ENCODE results near the gene LBHD2. TPM values are rescaled to one million over a fixed set of nuclear protein-coding genes. Genes with fewer than 3 reads are reported as not detected.
"Not testable (repeated sequence)": the region's sequence is repeated elsewhere in the genome, so short reads cannot be mapped to it uniquely, and the experiment has no call there.

Gene LBHD2
- not detected in 2 replicates for total RNA-seq (2014; rRNA removed; shearing (Covaris generic))

DNA sequence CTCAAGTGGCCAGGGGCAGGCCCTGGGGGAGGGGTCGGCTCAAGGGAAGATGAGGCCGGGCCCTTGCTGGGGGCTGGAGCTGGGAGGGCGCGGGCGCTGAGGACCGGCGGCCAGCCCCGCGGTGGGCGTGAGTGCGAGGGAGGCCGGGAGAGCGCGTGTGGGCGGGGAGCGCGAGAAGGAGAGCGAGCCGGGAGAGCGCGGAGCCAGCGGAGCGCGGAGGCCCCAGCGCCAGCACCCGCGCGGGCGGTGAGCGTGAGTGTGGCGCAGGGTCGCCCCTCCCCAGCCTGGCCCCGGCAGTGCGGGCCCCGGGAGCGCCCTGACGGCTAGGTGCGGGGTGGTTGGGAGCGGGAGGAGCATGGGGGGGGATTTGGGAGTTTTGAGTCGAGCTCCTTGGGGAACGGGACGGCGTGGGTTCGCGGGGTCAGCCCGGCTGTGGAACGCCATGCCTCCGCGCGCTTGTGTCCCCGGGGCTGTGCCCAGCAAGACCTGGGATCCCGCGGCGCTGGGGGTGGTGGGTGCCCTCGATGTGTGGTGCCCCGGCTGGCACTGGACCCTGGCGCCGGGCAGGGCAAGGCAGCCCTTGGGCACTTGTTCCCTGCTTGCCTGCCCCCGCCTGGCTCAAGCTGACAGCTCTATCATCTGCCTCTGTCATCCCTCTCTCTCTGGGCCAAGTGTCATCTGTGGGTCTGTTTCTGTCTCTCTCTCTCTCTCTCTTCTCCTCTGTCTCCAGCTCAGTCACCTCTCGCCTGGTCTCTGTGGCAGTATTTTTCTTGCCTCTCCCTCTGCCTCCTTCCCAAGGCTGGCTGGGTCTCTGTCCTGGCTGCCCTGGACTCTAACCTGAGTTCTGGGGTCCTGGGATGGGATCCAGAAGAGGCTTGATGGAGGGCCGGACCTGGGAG is at the start of gene LBHD2:
Gene LBHD2, plus strand, starts transcription at position 190 of the 899 bp plus-strand sequence. CDS start 1,803 bp downstream, outside the sequence.
- no peak for DNase-seq (ENCODE audit: low read depth)

- DNase-seq (ENCODE audit: low read depth), result no peak
Measured at GRCh38 chr14:103041464-103041863, 42.5 kb upstream of the LBHD2 start.

DNA sequence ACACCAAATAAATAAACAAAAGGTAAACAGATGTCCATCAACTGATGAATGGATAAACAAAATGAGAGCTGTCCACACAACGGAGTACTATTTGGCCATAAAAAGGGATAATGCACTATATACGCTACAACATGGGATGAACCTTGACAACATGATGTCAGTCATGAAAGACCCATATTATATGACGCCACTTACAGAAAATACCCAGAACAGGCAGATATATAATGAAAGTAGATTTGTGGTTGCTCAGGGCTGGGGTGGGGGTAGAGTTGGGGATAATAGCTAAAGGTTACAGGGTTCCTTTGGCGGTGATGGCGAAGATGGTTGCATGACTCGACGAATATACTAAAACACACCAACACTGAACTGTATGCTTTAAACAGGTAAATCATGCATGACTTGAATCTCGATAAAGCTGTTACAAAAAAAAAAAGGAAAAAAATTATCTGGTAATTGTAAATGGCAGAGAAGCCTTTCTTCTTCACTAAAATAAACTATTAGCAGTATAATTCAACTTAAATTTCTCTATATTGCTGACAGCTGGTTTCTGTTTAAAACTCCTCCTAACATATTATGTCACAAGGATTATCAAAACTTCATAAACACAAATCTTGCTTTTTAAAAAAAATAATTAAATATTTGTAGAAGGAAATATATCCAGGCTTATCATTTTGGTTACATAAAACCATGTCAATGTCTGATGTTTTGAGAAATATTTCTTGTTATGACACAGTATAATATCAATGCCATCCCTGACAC is 40.6 kb upstream of the LBHD2 start:
- no peak for DNase-seq (ENCODE audit: low read depth)

DNA sequence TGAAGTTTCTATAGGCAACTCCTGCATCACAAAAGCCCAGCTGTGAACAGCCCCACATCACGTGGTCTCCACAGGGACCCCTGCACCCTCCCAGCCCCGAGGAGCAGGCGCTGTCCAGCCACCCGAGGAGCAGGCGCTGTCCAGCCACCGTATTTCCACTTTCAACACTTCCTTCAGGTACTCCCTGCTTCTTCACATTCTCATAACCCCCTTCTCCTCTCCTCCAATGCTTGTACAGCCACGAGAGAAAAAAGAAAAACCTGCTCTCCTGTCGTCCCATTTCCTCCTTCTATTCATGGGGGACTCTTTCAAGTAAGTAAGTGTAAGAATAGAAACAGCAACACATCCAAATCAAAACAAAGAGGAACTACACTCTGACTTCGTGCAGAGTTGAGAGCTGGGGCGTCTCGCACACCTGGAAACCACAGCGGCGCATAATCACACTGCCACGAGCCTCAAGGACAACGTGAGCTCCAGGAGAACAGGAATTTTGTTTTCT is 38.6 kb upstream of the LBHD2 start:
- no peak for DNase-seq (ENCODE audit: low read depth)

DNA sequence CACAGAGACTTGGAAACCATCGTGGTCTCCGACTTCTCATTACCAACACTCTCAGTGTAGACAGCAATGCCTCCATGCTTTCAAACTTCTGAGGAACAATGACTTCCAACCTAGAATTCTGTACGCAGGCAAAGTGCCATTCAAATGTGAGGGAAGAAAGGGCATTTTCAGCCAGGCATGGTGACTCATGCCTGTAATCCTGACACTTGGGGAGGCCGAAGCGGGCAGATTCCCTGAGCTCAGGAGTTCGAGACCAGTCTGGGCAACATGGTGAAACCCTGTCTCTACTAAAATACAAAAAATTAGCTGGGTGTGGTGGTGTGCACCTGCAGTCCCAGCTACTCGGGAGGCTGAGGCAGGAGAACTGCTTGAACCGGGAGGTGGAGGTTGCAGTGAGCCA is 36.6 kb upstream of the LBHD2 start:
- not testable (repeated sequence) for DNase-seq (ENCODE audit: low read depth)

DNA sequence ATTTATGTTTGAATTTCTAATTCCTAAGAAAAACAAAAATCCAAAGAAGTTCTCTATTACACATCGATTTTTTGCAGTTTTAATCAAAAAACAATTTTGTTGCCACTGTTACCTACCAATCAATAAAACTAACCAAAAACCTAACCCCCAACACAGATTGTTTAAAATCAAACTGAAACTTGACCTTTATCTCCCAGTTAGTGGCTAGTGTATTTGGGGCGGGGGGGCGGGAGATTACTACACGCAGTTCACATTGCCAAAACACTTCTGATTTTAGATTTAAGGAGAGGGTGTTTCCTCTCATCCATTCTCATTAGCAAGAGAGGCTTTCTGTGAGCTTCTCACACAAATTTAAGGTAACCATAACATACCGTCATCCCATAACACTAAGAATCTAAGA is 33.1 kb upstream of the LBHD2 start:
- no peak for DNase-seq (ENCODE audit: low read depth)

- no peak for DNase-seq (ENCODE audit: low read depth)
Measured at GRCh38 chr14:103052407-103052806, 31.6 kb upstream of the LBHD2 start.

DNA sequence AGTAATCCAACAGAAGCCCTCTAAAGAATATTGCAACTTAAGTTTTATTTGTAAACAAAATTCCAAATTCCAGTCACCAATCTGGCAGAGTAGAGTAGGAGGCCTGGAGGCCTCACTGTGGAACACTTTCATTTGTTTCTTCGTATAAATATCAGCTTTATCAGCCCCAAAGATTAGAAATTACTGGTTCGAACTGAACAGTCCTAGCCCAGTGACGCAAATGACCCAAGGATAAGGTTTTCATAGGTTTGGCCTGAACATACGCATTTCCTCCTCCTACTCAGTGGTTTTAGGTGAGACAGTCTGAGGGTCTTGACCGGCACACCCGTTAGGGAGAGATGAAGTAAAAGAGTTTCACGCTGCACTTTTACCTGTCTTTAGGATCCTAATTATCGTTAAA is 28.3 kb upstream of the LBHD2 start:
- no peak for DNase-seq (ENCODE audit: low read depth)

- peak; percentile 62 for DNase-seq (ENCODE audit: low read depth)
Measured at GRCh38 chr14:103056322-103057027, 27.5 kb upstream of the LBHD2 start.

- peak; percentile 11 for DNase-seq (ENCODE audit: low read depth)
Measured at GRCh38 chr14:103057028-103057371, 27.0 kb upstream of the LBHD2 start.

DNA sequence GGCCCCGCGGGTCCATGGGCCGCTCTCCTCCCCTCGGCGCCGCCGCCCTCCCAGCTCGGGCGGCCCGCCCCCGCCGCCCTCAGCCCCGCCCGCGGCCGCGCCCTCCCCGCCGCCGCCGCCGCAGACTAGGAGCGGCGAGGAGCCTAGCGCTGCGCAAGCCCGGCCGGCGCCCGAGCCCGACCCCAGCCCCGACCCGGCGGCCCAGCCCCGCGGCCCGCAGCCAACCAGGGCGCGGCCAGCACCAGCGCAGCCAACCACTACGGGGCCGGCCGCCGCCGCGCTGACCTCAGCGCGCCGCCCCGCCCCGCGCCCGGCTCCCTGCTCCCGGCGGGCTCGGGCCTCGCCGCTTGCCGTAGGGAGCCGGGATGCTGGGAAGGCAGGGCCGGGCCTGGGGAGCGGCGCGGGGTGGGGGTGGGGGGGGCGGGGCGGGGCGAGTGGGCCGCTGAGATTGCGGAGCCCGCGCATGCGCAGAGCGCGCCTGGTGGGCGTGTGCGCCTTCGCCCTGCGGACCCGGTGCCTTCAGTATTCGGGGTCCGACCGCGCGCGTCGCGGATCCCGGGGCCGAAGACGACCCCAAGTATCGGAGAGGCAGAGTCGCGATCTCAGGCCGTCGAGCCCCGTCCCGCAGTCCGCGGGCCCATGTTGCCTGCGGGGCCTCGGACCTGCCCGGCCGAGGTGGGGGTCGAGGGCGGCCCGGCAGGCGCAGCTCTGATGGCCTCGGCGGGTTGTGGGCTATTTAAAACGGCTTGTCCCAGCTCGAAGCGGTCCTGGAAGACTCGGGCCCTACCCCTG is 26.4 kb upstream of the LBHD2 start, which contains the start of gene CDC42BPB:
Gene CDC42BPB, minus strand, starts transcription at position 178 of the 792 bp plus-strand sequence. CDS start 376 bp downstream, outside the sequence.
- DNase-seq (ENCODE audit: low read depth), result peak; percentile 81

- DNase-seq (ENCODE audit: low read depth), result no peak
Measured at GRCh38 chr14:103058164-103059055, 25.6 kb upstream of the LBHD2 start.

DNA sequence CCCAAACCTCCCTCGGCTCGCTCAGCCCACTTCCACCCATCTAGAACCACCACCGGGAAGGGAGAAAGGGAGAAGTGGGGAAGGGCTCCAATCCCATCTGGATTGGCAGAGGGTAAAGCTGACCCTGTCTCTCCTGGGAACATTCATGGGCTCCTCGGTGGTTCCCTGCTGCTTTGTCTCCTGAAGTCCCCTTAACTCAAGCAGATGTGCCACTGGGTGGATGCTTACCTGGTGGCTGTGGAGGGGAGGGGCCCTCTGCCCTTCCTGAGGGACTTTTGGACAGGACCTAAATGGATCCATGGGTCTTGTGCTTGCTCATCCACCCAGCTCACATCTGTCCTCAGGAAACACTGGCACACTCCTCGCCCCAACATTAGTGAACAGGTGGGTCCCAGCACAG is 24.5 kb upstream of the LBHD2 start:
- no peak for DNase-seq (ENCODE audit: low read depth)

GRCh38 chr14:103061482-103061976 is 22.5 kb upstream of the LBHD2 start:
- DNase-seq (ENCODE audit: low read depth), result no peak

- DNase-seq (ENCODE audit: low read depth), result no peak
Measured at GRCh38 chr14:103064436-103064835, 19.6 kb upstream of the LBHD2 start.

GRCh38 chr14:103064978-103065377 is 19.0 kb upstream of the LBHD2 start:
- DNase-seq (ENCODE audit: low read depth), result no peak

DNA sequence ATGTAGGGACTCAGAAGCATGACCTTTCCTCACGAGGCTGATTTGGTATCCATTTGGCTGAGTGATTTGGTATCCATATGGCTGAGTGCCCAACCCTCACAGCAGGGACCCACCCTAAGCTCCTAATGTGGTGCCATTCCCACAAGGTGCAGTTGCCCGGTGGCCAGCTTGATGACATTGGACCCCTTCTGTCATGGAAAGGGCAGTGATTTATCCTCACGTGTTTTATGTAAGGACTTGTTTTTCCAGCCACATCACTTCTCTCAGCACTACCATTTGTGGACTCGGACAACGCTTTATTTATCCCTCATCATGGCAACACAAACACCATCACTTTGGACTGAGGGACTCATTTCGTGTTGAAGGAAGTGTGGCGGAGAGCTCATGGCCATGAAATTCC is 18.1 kb upstream of the LBHD2 start:
- no peak for DNase-seq (ENCODE audit: low read depth)

- no peak for DNase-seq (ENCODE audit: low read depth)
Measured at GRCh38 chr14:103066399-103066798, 17.6 kb upstream of the LBHD2 start.

GRCh38 chr14:103067231-103067954 is 16.6 kb upstream of the LBHD2 start:
- peak; percentile 48 for DNase-seq (ENCODE audit: low read depth)

Data from M059J (cell line).